NCI-H128 (cell line): ENCODE data around the gene LRRC4C.

Experiments
- DNase-seq: peaks from one replicate; lab custom pipeline; 2025; ENCODE audit not compliant: unreplicated experiment; lab: John Stamatoyannopoulos, UW

The LRRC4C gene

DNA sequence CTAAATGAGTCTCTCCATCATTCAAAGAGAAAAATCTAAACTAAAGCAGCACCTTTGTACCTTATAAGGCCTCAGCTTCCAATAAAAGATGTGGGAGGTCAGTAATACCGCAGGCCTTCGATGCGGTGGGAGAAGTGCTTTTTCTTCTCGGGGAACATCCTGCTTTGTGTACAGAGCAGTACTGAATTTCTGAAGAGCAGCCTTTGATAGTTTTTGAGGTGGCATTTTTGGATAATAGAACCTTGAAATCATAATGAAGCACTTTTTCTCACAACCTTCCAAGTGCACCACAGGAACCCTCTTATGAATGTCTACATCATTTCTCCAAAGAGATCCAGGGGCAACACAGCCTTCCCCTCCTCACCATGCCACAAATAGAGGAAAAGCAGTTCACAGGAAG lies 39.6 kb downstream of the LRRC4C start:
- DNase-seq, result no peak

DNA sequence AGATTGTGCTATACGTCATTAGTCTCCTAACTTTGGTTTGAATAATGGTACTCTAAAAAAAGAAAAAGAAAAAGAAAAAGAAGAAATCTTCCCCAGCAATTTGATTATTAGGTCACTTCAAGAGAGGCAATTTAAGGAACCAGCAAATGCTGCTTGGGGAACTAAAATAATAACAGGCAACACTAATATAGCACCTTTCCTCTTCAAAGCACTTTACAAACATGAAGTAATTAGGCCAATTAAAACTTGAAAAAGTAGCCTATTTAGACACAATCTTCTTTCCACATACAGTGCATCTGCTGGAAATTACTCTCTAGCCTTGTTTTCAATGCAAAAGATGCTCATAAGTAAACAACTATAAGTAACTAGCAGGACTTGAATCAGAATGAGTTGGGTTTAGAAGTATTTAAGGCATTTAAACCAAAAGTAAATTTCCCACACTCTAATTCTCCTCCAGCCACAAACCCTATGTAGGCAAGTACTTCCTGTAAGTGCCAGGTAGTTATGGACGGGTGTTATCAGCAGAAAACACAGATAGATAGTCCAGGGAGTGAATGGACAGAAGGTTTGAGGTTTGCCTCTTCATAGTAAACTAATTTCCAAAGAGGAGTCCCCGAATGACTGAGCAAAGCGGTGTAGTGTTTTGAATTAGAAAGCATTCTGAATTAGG lies 44.5 kb downstream of the LRRC4C start:
- DNase-seq, result no peak

DNA sequence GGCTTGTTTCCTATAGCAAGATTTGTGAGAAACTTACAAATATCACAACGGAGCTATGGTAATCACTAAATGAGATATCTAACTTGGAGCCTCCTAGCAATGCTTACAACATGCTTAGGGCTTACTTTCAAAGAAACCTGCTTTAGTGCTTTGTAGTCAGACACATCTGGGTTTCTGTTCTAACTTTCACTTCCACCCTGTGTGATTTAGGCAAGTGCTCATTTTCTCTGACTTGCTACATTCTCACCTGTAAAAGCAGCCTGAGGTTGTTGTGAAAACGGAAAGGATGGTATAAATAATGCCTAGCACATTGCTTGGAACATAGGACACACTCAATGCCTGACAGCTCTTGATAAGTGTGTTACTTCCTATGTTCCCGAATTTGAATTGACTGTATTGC lies 45.6 kb downstream of the LRRC4C start:
- DNase-seq, result no peak

DNA sequence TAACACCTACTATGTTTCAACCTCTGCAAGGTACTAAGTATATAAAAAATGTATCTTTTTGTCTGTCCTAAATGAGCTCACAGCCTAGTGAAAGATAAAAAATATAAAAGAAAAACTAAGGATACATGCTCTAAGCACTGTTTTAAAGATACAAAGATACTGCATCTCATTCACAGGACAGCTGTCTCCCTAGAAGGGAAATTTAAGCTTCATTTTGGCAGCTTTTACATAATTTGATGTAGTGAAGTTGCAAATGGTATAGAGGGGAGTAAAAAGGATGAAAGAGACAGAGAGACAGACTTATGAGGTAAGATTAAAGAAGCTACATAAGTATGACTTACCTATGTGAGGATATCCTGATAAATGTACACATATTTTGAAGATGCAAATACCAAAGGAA lies 53.6 kb downstream of the LRRC4C start:
- no peak for DNase-seq

DNA sequence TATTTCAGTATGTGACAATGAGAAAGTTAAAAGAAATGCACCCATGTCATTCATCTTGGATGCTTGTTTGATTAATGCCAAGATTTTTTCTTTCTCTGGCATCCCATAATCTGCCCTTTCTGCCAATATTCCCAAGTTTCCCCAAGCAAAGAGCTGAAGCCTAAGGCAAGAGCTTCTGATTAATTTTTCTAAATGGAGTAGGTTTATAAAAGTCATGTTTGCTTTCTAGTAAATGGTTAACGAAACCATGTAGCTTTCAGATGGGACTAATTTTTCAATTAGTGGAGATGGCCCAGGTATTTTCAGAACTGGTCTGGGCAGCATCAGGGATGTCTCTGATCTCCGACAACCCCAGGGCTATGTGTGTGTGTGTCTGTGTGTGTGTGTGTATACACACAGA lies 55.3 kb downstream of the LRRC4C start:
- no peak for DNase-seq

DNA sequence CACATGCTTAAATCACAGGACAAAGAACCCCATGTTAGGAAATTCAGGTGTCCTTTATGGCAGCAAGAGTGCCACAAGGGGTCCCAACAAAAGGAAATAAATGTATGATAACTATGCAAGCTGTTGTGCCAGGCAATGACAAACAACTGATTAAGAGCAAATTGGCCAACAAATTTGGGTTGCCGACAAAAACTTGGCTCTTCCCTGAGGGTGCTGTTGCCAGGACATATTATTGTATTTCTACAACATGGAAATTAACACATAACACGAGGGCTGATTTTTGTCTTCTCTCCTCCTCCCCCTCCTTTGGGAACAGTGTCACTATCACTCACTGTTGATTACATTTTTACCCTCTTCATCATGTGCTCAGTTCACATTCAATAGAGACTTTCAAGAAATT lies 56.0 kb downstream of the LRRC4C start:
- DNase-seq, result no peak

DNA sequence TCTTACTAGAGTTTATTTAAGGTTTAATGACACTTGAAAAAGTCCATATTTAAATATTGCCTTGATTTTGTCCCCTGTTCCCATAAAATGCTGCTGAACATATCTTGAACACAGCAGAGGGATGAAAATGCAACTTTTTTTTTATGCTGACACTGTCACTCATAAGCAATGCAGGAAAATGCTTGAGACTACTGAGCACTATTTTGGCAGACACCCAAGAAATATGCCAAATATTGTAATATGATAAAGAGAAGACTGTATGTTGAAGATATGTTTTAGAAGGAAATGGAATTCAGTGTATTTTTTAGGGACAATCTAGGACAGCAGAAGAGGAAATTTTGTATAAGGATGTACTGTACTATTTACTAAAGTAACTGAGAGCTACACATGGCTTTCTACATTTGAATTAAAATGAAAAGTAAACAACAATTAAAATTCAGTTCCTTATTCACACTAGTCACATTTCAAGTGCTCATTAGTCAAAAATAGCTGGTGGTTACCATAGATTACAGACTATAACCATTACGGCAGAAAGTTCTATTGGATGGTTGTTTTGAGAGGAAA lies 58.6 kb downstream of the LRRC4C start:
- DNase-seq, result no peak

DNA sequence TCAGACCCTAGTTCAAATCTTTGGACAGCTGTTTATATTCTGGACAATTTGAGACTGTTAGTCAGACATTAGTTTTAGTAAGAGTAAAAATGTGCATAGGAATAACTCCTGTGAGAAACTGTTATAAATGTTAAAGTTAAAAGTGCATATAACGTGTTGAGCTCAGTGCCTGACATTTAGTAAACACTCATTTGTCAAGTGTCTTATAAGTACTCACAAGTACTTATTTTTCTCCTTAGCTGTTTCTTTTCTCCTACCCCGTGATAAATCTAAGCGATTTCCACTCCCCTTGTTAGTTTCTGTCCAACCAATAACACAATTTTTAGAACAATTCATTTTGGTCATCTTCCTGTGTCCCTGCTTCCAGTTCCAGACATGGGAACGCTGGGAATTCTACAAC lies 59.3 kb downstream of the LRRC4C start:
- DNase-seq, result no peak

DNA sequence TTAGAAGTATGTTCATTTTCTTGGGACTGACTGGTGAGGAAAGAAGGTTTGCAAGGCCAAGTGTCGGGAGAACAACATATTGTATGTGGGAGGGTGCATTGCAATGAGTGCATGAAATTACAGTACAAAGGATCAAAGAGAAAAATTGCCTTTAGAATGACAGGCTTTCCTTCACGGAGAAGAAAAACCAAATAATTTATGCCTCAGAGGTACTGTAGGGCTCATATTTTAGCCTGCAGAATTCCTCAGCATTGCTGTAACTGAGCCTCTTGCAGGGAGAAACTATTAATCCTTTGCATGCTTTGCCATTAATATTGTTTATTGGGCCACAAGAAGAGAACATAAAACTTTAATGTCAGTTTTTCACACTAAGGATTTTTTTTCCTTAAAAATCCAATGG lies 60.1 kb downstream of the LRRC4C start:
- no peak for DNase-seq

DNA sequence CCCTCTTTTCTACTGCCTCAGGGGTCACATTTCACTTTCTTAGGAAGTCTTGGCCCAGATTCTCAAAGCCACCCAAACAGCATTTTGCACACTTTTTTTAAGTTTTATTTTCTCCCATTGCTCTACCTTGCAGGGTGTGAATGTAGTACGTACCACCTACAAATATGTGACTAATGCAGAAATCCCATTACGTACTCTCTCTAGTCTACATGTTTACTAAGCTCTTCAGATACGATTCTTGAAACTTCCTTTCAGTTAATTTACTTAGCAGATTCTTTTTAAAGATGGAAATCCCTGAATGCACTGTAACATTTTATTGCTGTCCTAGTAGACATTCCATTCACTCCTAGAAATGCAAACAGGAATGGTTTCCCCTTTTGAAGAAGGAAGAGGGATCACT lies 61.3 kb downstream of the LRRC4C start:
- DNase-seq, result no peak

DNA sequence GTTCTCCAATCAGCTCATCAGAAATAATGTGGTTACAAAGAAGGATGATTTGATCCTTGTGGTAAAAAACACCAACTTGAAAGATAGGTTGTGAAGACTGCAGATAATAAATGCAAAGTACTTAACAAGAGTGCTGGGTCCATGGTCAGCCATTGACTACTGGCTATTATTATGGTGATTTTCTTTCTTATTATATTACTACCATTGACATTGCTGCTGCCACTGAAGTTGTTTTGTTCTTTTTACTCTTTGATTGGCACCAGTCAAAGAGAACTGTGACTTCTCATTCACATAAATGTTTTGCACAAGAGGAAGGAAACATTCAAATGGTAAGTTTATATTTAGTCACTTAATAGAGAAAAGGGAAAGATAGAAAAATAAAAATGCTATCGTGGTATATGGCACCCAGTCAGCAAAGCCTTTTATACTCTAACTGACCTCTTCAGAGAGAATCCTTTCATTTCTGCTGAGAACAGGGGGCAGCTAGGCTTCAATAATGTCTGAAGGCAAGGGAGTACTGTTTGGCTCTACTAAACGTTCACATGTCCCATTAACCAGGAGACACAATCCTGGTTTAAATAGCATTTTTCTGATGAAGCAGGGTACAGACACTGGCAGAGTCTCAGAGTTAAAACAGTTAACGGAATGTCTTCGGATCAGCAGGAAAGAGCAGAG lies 64.8 kb downstream of the LRRC4C start:
- no peak for DNase-seq

DNA sequence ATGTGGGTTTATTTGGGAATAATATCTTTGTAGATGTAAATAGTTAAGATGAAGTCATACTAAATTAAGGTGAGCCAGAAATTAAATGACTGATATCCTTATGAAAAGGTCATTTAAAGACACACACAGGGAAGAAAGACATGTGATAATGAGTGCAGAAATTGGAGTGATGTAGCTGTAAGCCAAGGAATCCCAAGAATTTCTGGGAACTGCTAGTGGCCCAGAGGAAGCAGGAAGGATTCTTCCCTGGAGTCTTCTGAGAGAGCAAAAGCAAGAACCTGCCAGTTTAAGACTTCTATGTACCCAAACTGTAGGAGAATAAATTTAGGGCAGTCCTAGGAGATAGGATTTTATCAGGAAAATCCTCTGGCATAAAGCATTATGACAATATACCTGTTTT lies 66.9 kb downstream of the LRRC4C start:
- no peak for DNase-seq

DNA sequence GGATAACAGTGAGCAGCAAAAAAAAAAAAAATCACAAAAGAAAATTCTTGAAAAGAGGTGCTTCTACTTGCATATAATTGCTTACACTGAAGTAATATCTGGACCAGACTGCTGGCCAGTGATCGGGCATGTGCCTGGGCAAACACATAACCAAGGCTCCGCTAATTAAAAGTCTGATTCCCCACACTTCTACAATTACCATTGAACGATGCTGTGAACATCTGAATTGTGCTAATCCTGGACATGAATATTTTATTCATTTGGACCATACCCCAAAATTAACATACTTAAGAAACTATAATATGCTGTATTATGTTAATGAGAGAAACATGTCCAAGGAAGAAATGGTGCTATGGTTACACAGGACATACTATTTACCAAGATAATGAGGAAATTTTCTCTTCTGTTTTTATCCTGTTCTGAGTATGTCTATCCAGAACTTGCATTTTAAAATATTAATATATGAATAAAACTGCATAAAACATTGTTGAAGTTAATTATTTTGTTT lies 69.8 kb downstream of the LRRC4C start:
- no peak for DNase-seq

DNA sequence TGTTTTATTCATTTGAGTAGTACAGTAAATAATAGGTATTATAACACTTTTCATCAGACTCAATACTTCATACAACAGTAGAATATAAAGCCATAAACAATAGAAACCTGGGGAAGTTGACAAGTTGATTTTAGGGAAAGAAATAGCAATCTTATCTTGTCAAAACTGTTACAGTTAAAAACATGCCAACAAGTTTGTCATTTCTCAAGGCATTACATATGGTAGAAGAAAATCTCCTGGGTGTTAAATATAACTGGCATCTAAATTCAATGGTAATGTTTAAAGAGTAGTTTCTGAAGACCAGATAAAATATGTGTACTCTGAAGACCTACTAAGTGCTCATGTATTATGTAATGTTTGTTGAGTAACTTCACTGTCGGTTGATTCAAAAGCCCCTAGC lies 75.1 kb downstream of the LRRC4C start:
- no peak for DNase-seq

DNA sequence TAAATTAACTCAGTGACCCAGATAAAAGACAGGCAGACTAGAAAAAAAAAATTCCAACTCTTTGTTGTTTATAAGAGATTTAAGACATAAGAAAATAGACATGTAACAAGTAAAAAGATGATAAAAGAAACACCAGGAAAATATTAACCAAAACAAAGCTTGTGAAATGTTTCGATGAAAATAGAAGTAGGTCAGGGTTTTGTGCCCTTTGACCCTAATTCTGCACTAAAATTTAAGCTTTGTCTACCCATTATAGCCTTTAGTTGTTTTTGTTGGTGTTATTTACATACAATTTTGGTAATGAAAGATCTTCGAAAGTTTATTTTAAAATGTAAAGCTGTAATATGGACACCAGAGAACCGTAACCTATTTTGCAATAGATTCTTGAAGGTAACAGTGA lies 75.7 kb downstream of the LRRC4C start:
- DNase-seq, result no peak

DNA sequence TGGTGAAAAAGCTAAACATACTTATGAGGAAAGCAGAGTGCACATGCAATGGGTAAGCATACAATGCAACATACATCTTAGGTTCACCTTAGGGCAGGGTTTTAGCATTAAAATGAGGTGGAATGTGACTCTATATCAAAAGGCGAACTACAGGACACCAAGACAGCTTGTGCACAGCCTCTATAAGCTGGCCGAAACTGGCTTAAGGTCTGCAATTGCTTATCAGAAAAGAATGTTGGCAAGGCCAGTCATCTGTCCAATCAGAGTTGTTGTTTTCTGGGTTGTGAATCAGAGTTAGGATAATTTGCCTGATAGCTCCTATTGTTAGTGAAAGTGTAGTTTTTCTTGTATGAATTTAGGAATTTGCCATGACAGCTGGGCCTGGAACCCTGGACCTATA lies 76.5 kb downstream of the LRRC4C start:
- DNase-seq, result no peak

DNA sequence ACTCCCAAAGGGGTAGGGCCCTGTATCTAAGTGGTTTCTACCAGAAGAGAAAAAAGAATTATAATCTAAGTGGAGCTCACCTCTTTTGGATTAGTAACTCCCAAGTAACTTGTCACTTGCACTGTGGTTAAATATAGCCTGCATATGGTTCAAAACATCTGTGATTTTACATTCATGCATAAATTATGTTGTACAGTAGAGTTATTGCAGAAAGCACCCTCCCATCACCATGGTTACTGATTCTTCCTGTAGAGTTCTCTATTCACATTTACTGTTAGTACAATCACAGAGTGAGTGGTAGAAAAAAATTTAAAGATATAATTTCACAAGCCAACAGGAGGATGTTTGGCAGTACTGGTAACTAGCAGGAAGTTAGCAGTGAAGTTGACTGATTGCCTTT lies 80.4 kb downstream of the LRRC4C start:
- no peak for DNase-seq

DNA sequence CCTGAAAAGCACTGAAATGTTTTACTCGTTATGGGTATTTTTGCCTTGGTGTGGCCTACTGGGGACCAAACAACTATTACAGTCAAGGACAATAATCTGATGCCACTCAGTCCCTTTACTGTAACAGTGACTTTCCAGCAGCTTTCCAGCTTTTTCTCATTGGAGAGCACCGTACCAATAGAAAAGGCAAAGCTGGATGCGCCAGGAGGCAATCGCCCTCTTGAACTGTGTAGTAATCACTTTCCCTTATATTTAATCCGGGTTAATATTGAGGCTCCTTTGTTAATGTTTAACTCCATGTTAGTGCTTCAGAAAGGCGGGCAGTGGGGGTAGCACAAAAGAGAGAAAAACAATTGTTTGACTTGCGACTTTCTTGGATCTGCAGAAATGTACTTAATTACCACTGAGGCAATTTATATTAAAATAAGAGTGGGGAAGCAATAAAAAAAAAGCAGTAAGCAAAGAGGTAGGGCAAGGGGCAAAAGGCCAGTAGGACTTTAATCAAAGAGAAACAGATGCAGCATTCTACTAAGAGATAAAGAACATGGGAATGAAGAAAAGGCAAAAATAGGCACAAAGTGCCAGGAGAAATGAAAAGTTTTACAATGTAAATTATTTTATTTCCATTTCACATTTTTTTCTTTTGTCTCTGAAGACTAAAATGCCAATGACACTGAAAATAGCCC lies 81.6 kb downstream of the LRRC4C start:
- DNase-seq, result no peak

DNA sequence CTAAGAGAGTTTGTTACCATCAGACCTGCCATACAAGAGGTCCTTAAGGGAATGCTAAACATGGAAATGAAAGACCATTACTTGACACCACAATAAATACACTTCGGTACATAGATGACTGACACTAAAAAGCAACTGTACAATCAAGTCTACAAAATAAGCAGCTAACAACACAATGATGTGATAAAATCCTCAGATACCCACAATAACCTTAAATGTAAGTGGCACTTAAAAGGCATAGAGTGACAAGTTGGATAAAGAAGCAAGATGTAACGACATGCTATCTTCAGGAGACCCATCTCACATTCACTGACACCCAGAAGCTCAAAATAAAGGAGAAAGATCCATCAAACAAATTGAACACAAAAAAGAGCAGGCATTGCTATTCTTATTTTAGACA lies 107.6 kb downstream of the LRRC4C start:
- DNase-seq, result no peak

DNA sequence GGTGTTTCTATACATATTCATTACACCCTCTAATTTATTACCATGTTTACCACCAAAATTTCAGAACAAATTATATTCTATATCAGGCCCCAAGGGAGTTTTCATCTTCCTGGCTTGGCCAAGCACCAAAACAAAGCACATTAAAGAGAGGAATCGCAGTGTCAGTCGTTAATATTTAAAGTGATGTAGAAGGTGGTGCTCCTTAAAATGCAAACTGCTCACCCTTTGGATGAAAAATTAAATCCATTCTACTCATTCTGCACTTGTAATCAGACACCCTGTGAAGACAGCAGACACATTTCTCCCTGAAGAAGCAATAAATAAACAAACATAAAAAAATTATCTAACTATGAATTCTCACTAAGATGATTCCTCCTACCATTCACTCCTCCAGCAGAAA lies 113.4 kb downstream of the LRRC4C start:
- no peak for DNase-seq

DNA sequence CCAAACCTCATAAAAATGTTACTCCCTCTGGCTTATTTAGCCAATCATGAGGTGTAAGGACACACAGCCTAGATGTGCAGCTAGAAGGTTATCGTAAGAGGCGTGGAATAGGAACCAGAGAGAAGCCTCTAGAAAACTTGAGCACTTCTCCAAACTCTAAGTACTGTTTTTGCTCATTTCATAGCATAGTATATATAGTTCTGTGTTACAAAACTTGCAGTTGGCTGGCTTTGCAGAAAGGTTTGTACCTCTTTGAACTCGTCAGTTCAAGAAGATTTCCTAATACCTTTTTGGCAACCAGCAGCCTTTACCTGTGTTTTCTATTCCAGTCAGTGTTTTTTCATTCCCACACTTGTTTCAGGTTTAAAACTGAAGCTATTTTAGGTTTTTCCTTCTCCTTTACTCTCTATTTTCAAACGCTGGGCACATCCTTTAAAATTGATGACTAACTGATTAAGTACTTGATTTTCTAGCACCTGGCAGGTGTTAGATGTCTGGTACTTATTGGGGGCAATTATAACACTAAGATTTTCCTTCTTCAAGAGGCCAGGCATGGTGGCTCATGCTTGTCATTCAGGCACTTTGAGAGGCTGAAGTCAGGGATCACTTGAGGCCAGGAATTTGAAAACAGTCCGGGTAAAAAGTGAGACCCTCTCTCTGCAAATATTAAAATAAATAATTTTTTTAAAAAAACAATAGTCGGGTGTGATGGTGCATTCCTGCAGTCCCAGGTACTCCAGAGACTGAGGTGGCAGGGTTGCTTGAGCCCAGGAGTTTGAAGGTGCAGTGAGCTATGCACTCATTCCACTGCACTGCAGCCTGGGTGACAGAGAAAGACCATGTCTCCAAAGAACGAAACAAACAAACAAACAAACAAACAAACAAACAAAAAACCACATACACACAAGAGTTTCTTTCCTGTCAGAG lies 125.2 kb downstream of the LRRC4C start:
- no peak for DNase-seq
